WTC11 (cell line): ENCODE data around the gene CDYL. TPM values are rescaled to one million over a fixed set of nuclear protein-coding genes. Genes with fewer than 3 reads are reported as not detected.

Experiments used
- EMX1 ChIP-seq: fragments of 250-450 bp; sonication (Bioruptor Pico); IDR thresholded peaks from 2 replicates; pipeline ENCODE4 v1.8.0; 2021; ENCODE audit warnings: mild to moderate bottlenecking
- FOXJ3 ChIP-seq: sonication (generic); formaldehyde crosslinking; IDR thresholded peaks from 2 replicates; pipeline ENCODE4 v1.9.0; 2021; ENCODE audit warnings: missing genetic modification reagents, mild to moderate bottlenecking, borderline replicate concordance
- GTF2I ChIP-seq: fragments of 250-450 bp; sonication (Bioruptor Pico); conservative IDR thresholded peaks from 2 replicates; pipeline ENCODE4 v1.4.0; 2021; ENCODE audit warnings: mild to moderate bottlenecking
- KAT7 ChIP-seq: sonication (generic); formaldehyde crosslinking; IDR thresholded peaks from 2 replicates; pipeline ENCODE4 v1.8.1; 2023; ENCODE audit warnings: missing genetic modification reagents, mild to moderate bottlenecking, borderline replicate concordance
- RORB ChIP-seq: fragments of 250-450 bp; sonication (Bioruptor Pico); IDR thresholded peaks from 2 replicates; pipeline ENCODE4 v1.9.0; 2021; ENCODE audit warnings: mild to moderate bottlenecking
- SP1 ChIP-seq: sonication (generic); formaldehyde crosslinking; conservative IDR thresholded peaks from 2 replicates; pipeline ENCODE4 v1.8.1; 2022; ENCODE audit warnings: missing genetic modification reagents
- TCF7 ChIP-seq: sonication (generic); formaldehyde crosslinking; IDR thresholded peaks from 2 replicates; pipeline ENCODE4 v1.8.0; 2022; ENCODE audit warnings: mild to moderate bottlenecking, low read depth, missing genetic modification reagents, moderate library complexity
- ZBTB21 ChIP-seq: sonication (generic); formaldehyde crosslinking; IDR thresholded peaks from 2 replicates; pipeline ENCODE4 v1.8.1; 2023; ENCODE audit warnings: mild to moderate bottlenecking, missing genetic modification reagents, borderline replicate concordance
- total RNA-seq: library from RNA; stranded (reverse); gene quantifications from 3 replicates; pipeline ENCODE4 v1.2.3, GENCODE V29; 2021
- TF ChIP-seq, protein P1 (sequence below): sonication (generic); formaldehyde crosslinking; IDR thresholded peaks from 2 replicates; pipeline ENCODE4 v1.8.0; 2023; ENCODE audit warnings: missing genetic modification reagents, mild to moderate bottlenecking, borderline replicate concordance
- TF ChIP-seq, protein P2 (sequence below): sonication (generic); formaldehyde crosslinking; IDR thresholded peaks from 2 replicates; pipeline ENCODE4 v1.8.1; 2022; ENCODE audit warnings: missing genetic modification reagents, borderline replicate concordance
- TF ChIP-seq, protein P3 (sequence below): sonication (generic); formaldehyde crosslinking; IDR thresholded peaks from 2 replicates; pipeline ENCODE4 v1.8.1; 2023; ENCODE audit warnings: mild to moderate bottlenecking, missing genetic modification reagents, moderate library complexity
- TF ChIP-seq, protein P4 (sequence below): sonication (generic); formaldehyde crosslinking; IDR thresholded peaks from 2 replicates; pipeline ENCODE4 v1.8.0; 2022; ENCODE audit warnings: mild to moderate bottlenecking, missing genetic modification reagents
- TF ChIP-seq, protein P5 (sequence below): sonication (generic); formaldehyde crosslinking; IDR thresholded peaks from 2 replicates; pipeline ENCODE4 v1.8.1; 2023; ENCODE audit warnings: mild to moderate bottlenecking, moderate library complexity, missing genetic modification reagents
- TF ChIP-seq, protein P6 (sequence below): sonication (generic); formaldehyde crosslinking; IDR thresholded peaks from 2 replicates; pipeline ENCODE4 v1.8.1; 2023; ENCODE audit warnings: mild to moderate bottlenecking, missing genetic modification reagents, moderate library complexity
- TF ChIP-seq, protein P7 (sequence below): sonication (generic); formaldehyde crosslinking; IDR thresholded peaks from 2 replicates; pipeline ENCODE4 v1.8.0; 2023; ENCODE audit warnings: missing genetic modification reagents

Gene CDYL
- total RNA-seq, 1 experiment from 2014 or later, result 92.0 TPM

DNA sequence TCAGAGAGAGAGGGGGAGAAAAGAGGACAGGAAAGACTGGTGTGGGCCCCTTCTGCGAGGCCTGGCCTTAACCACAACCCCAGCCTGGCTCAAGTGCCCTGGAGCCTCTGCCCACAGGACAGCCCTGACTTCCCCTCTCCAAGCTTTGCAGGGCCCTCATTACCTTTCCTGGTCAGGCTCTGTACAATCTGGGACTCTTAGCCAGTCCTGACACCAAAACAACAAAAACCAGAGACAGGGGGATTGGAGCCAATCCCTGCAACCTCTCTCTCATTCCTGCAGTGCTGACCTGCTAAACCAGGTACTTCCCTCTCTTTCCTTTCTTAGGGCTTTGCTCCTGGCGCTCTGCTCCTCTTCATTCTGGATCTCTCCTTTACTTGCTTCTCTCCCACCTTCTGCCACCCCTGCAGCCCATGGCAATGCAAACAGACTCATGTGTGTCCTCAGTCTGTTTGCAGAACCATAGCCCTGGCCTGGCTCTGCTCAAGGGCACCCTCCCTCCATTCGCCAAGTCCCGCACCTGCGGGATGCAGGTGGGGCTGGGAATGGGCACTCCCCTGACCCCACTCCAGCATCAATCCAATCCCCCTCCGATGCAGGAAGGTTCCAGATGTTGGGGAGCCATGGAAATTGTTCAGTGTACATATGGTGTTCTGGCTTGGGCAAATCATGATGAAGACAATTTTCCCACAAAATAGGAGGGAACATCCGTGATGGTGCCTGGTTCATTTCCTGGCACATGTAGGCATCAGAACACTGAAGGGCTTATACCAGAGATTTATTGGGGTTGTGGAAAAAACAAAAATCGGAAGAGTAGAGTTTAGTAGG lies 189.6 kb downstream of the CDYL start (continued):
- TF ChIP-seq, protein P1, sequence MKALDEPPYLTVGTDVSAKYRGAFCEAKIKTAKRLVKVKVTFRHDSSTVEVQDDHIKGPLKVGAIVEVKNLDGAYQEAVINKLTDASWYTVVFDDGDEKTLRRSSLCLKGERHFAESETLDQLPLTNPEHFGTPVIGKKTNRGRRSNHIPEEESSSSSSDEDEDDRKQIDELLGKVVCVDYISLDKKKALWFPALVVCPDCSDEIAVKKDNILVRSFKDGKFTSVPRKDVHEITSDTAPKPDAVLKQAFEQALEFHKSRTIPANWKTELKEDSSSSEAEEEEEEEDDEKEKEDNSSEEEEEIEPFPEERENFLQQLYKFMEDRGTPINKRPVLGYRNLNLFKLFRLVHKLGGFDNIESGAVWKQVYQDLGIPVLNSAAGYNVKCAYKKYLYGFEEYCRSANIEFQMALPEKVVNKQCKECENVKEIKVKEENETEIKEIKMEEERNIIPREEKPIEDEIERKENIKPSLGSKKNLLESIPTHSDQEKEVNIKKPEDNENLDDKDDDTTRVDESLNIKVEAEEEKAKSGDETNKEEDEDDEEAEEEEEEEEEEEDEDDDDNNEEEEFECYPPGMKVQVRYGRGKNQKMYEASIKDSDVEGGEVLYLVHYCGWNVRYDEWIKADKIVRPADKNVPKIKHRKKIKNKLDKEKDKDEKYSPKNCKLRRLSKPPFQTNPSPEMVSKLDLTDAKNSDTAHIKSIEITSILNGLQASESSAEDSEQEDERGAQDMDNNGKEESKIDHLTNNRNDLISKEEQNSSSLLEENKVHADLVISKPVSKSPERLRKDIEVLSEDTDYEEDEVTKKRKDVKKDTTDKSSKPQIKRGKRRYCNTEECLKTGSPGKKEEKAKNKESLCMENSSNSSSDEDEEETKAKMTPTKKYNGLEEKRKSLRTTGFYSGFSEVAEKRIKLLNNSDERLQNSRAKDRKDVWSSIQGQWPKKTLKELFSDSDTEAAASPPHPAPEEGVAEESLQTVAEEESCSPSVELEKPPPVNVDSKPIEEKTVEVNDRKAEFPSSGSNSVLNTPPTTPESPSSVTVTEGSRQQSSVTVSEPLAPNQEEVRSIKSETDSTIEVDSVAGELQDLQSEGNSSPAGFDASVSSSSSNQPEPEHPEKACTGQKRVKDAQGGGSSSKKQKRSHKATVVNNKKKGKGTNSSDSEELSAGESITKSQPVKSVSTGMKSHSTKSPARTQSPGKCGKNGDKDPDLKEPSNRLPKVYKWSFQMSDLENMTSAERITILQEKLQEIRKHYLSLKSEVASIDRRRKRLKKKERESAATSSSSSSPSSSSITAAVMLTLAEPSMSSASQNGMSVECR (CRISPR knock-in tag), result no peak
- TF ChIP-seq, protein P2, sequence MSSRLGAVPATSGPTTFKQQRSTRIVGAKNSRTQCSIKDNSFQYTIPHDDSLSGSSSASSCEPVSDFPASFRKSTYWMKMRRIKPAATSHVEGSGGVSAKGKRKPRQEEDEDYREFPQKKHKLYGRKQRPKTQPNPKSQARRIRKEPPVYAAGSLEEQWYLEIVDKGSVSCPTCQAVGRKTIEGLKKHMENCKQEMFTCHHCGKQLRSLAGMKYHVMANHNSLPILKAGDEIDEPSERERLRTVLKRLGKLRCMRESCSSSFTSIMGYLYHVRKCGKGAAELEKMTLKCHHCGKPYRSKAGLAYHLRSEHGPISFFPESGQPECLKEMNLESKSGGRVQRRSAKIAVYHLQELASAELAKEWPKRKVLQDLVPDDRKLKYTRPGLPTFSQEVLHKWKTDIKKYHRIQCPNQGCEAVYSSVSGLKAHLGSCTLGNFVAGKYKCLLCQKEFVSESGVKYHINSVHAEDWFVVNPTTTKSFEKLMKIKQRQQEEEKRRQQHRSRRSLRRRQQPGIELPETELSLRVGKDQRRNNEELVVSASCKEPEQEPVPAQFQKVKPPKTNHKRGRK, result no peak
- TF ChIP-seq, protein P3, sequence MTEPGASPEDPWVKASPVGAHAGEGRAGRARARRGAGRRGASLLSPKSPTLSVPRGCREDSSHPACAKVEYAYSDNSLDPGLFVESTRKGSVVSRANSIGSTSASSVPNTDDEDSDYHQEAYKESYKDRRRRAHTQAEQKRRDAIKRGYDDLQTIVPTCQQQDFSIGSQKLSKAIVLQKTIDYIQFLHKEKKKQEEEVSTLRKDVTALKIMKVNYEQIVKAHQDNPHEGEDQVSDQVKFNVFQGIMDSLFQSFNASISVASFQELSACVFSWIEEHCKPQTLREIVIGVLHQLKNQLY (CRISPR knock-in tag), result no peak
- TF ChIP-seq, protein P4, sequence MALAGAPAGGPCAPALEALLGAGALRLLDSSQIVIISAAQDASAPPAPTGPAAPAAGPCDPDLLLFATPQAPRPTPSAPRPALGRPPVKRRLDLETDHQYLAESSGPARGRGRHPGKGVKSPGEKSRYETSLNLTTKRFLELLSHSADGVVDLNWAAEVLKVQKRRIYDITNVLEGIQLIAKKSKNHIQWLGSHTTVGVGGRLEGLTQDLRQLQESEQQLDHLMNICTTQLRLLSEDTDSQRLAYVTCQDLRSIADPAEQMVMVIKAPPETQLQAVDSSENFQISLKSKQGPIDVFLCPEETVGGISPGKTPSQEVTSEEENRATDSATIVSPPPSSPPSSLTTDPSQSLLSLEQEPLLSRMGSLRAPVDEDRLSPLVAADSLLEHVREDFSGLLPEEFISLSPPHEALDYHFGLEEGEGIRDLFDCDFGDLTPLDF, result no peak
- TF ChIP-seq, protein P5, sequence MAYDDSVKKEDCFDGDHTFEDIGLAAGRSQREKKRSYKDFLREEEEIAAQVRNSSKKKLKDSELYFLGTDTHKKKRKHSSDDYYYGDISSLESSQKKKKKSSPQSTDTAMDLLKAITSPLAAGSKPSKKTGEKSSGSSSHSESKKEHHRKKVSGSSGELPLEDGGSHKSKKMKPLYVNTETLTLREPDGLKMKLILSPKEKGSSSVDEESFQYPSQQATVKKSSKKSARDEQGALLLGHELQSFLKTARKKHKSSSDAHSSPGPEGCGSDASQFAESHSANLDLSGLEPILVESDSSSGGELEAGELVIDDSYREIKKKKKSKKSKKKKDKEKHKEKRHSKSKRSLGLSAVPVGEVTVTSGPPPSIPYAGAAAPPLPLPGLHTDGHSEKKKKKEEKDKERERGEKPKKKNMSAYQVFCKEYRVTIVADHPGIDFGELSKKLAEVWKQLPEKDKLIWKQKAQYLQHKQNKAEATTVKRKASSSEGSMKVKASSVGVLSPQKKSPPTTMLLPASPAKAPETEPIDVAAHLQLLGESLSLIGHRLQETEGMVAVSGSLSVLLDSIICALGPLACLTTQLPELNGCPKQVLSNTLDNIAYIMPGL (CRISPR knock-in tag), result no peak
- no peak for TF ChIP-seq RORB (CRISPR knock-in tag)
- TF ChIP-seq SP1 (CRISPR knock-in tag), result no peak
- no peak for TF ChIP-seq ZBTB21 (CRISPR knock-in tag)
- no peak for TF ChIP-seq FOXJ3
- TF ChIP-seq, protein P6, sequence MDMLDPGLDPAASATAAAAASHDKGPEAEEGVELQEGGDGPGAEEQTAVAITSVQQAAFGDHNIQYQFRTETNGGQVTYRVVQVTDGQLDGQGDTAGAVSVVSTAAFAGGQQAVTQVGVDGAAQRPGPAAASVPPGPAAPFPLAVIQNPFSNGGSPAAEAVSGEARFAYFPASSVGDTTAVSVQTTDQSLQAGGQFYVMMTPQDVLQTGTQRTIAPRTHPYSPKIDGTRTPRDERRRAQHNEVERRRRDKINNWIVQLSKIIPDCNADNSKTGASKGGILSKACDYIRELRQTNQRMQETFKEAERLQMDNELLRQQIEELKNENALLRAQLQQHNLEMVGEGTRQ (CRISPR knock-in tag), result no peak
- no peak for TF ChIP-seq EMX1
- TF ChIP-seq TCF7, result no peak
- TF ChIP-seq, protein P7, sequence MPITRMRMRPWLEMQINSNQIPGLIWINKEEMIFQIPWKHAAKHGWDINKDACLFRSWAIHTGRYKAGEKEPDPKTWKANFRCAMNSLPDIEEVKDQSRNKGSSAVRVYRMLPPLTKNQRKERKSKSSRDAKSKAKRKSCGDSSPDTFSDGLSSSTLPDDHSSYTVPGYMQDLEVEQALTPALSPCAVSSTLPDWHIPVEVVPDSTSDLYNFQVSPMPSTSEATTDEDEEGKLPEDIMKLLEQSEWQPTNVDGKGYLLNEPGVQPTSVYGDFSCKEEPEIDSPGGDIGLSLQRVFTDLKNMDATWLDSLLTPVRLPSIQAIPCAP (CRISPR knock-in tag), result no peak
- TF ChIP-seq GTF2I (CRISPR knock-in tag), result no peak
- TF ChIP-seq KAT7 (CRISPR knock-in tag), result no peak
